IMR-90 (cell line): ENCODE data around the gene DBI. TPM values are rescaled to one million over a fixed set of nuclear protein-coding genes. Genes with fewer than 3 reads are reported as not detected.

Source experiments
- ATAC-seq: fragments of 200-7000 bp; cut with Tn5 transposase; 2 replicates; pipeline ENCODE4 v1.9.1; 2020; ENCODE audit warnings: low read depth, mild to moderate bottlenecking, moderate library complexity
- BruUV-seq: library from RNA; stranded (reverse); fragments of 400-500 nt; replicated peaks from 2 replicates; lab custom pipeline; 2021; lab: Mats Ljungman, UMichigan
- CTCF ChIA-PET: fragments of 300-600 bp; formaldehyde crosslinking; extraction: SDS; loops from one replicate; lab custom pipeline; 2021; ENCODE audit warnings: antibody characterized with exemption; lab: Yijun Ruan, JAX
- POLR2A ChIA-PET: fragments of 300-600 bp; sonication (Branson Sonifier 250); formaldehyde crosslinking; loops from one replicate; lab custom pipeline; 2022; ENCODE audit warnings: antibody characterized with exemption; ENCODE audit not compliant: unreplicated experiment; lab: Charles Lee
- DNase-seq: peaks from one replicate; pipeline ENCODE4 v3.0.0; 2013
- H2AFZ ChIP-seq: replicated peaks from 2 replicates; pipeline ENCODE3; 2013; ENCODE audit warnings: low read length, mild to moderate bottlenecking; ENCODE audit not compliant: poor library complexity
- H2AK5ac ChIP-seq: 2 replicates; pipeline ENCODE4 v1.6.1; 2013; ENCODE audit warnings: low read depth, low read length, inconsistent platforms
- H2AK9ac ChIP-seq: replicated peaks from 2 replicates; pipeline ENCODE3; 2013; ENCODE audit warnings: mild to moderate bottlenecking, low read depth, low read length, moderate library complexity; ENCODE audit not compliant: poor library complexity
- H2BK120ac ChIP-seq: 2 replicates; pipeline ENCODE4 v1.6.1; 2013; ENCODE audit warnings: low read depth, low read length, inconsistent platforms
- H2BK15ac ChIP-seq: 3 replicates; pipeline ENCODE4 v1.6.1; 2013; ENCODE audit warnings: low read depth, low read length, inconsistent platforms
- H2BK20ac ChIP-seq: 2 replicates; pipeline ENCODE4 v1.6.1; 2013; ENCODE audit warnings: low read depth, mild to moderate bottlenecking, inconsistent platforms, low read length, moderate library complexity
- H2BK5ac ChIP-seq: 2 replicates; pipeline ENCODE4 v1.6.1; 2013; ENCODE audit warnings: mild to moderate bottlenecking, low read depth, low read length, inconsistent platforms; ENCODE audit not compliant: poor library complexity, severe bottlenecking
- H3K14ac ChIP-seq: replicated peaks from 2 replicates; pipeline ENCODE4 v1.6.1; 2013; ENCODE audit warnings: low read depth, low read length, inconsistent platforms
- H3K18ac ChIP-seq: 2 replicates; pipeline ENCODE4 v1.6.1; 2013; ENCODE audit warnings: low read depth, low read length, control low read depth
- H3K23ac ChIP-seq: 2 replicates; pipeline ENCODE4 v1.6.1; 2013; ENCODE audit warnings: low read depth, low read length, inconsistent platforms
- H3K27ac ChIP-seq: 2 replicates; pipeline ENCODE4 v1.5.1; 2013; ENCODE audit warnings: mild to moderate bottlenecking, control low read depth, low read length; ENCODE audit not compliant: insufficient read depth
- H3K27me3 ChIP-seq: 2 replicates; pipeline ENCODE4 v1.6.1; 2013; ENCODE audit warnings: low read length; ENCODE audit not compliant: control insufficient read depth, insufficient read depth
- H3K36me3 ChIP-seq: 2 replicates; pipeline ENCODE4 v1.6.1; 2013; ENCODE audit warnings: low read length, mixed read lengths; ENCODE audit not compliant: control insufficient read depth, insufficient read depth
- H3K4ac ChIP-seq: 2 replicates; pipeline ENCODE4 v1.6.1; 2013; ENCODE audit warnings: low read depth, low read length, inconsistent platforms
- H3K4me1 ChIP-seq: 2 replicates; pipeline ENCODE4 v1.6.1; 2013; ENCODE audit warnings: low read length, mixed read lengths; ENCODE audit not compliant: control insufficient read depth, insufficient read depth
- H3K4me2 ChIP-seq: 2 replicates; pipeline ENCODE4 v1.6.1; 2013; ENCODE audit warnings: low read depth, mild to moderate bottlenecking, control low read depth, low read length, moderate library complexity
- H3K4me3 ChIP-seq: 2 replicates; pipeline ENCODE4 v1.5.1; 2013; ENCODE audit warnings: low read depth, mild to moderate bottlenecking, control low read depth, low read length, moderate library complexity; ENCODE audit not compliant: insufficient read depth
- H3K56ac ChIP-seq: 2 replicates; pipeline ENCODE4 v1.6.1; 2013; ENCODE audit warnings: low read length, inconsistent platforms; ENCODE audit not compliant: insufficient read depth; ENCODE audit errors: extremely low read depth
- H3K79me1 ChIP-seq, 2 experiments: 2 replicates each; pipeline ENCODE4 v1.6.1; 2013; ENCODE audit warnings: low read length in 2 of 2, inconsistent platforms in 1 of 2, low read depth in 1 of 2
- H3K9ac ChIP-seq: 2 replicates; pipeline ENCODE4 v1.6.1; 2013; ENCODE audit warnings: low read depth, low read length, control low read depth
- H3K9me1 ChIP-seq: 2 replicates; pipeline ENCODE4 v1.6.1; 2013; ENCODE audit warnings: low read length, inconsistent platforms; ENCODE audit not compliant: insufficient read depth
- H3K9me3 ChIP-seq: 2 replicates; pipeline ENCODE4 v1.6.1; 2013; ENCODE audit warnings: low read length; ENCODE audit not compliant: control insufficient read depth, insufficient read depth
- H4K20me1 ChIP-seq: 2 replicates; pipeline ENCODE4 v1.6.1; 2013; ENCODE audit warnings: low read length, inconsistent platforms; ENCODE audit not compliant: insufficient read depth
- H4K5ac ChIP-seq: 2 replicates; pipeline ENCODE4 v1.6.1; 2013; ENCODE audit warnings: mild to moderate bottlenecking, low read depth, low read length, control low read depth
- H4K8ac ChIP-seq, 2 experiments: 2 replicates each; pipeline ENCODE4 v1.6.1; 2013; ENCODE audit warnings: low read depth in 2 of 2, low read length in 2 of 2, control low read depth in 1 of 2, inconsistent platforms in 1 of 2
- H4K91ac ChIP-seq: 2 replicates; pipeline ENCODE4 v1.6.1; 2013; ENCODE audit warnings: low read depth, low read length, inconsistent platforms; ENCODE audit not compliant: insufficient read depth
- CEBPB ChIP-seq: IDR thresholded peaks from 2 replicates; pipeline ENCODE4 v1.6.1; 2012; ENCODE audit warnings: low read depth, low read length, improper control_type of control experiment
- FOS ChIP-seq: fragments of 150-350 bp; IDR thresholded peaks from 2 replicates; pipeline ENCODE4 v1.6.1; 2016; ENCODE audit warnings: low read depth, low read length
- MAFK ChIP-seq: IDR thresholded peaks from 2 replicates; pipeline ENCODE4 v1.6.1; 2012; ENCODE audit warnings: low read depth, low read length, improper control_type of control experiment
- NFE2L2 ChIP-seq: fragments of 150-350 bp; IDR thresholded peaks from 2 replicates; pipeline ENCODE4 v1.6.1; 2016; ENCODE audit warnings: low read depth, mild to moderate bottlenecking, low read length
- POLR2A ChIP-seq: IDR thresholded peaks from 2 replicates; pipeline ENCODE4 v1.6.1; 2012; ENCODE audit warnings: mild to moderate bottlenecking, low read depth, low read length
- RAD21 ChIP-seq: IDR thresholded peaks from 2 replicates; pipeline ENCODE4 v1.6.1; 2012; ENCODE audit warnings: low read length, improper control_type of control experiment
- RFX5 ChIP-seq: IDR thresholded peaks from 2 replicates; pipeline ENCODE4 v1.8.0; 2012; ENCODE audit warnings: low read depth, mild to moderate bottlenecking, low read length, moderate library complexity
- SMC3 ChIP-seq: fragments of 150-350 bp; IDR thresholded peaks from 2 replicates; pipeline ENCODE4 v1.6.1; 2016; ENCODE audit warnings: low read depth, mild to moderate bottlenecking, antibody characterized with exemption, low read length, moderate library complexity
- WGBS, 2 experiments: methylation state at CpG; one replicate each; pipeline versions ENCODE4 v1.1.5 to v1.1.7; 2013; ENCODE audit warnings: missing lambda C conversion rate in 2 of 2; ENCODE audit not compliant: insufficient read length in 1 of 2; ENCODE audit errors: extremely low coverage in 2 of 2; 5-methylcytosine and 5-hydroxymethylcytosine counted together
- dilution Hi-C: fragments of 300-500 bp; cut with HindIII; formaldehyde crosslinking; loops from one replicate; pipeline ENCODE4 v1.14.3; 2018; ENCODE audit warnings: low sequenced_read_pairs; ENCODE audit not compliant: unreplicated experiment
- in situ Hi-C: fragments of 300-500 bp; cut with MboI; formaldehyde crosslinking; loops from 3 replicates; pipeline ENCODE4 v1.14.3; 2019; ENCODE audit warnings: low sequenced_read_pairs, inconsistent platforms, mixed read lengths
- intact Hi-C: fragments of 100-400 bp; cut with micrococcal nuclease; formaldehyde crosslinking; loops from 2 replicates; pipeline ENCODE4 v1.10.0; 2022
- polyA plus RNA-seq, 3 experiments: library from polyadenylated mRNA; depleted of rRNA; stranded (reverse); fragments of >200 nt; gene quantifications; 2 replicates each; pipeline ENCODE4 v1.2.3, GENCODE V29; 2012; ENCODE audit warnings: low replicate concordance in 1 of 3
- total RNA-seq: library from RNA; depleted of rRNA; stranded (reverse); fragments of >200 nt; gene quantifications from 2 replicates; pipeline ENCODE4 v1.2.3, GENCODE V29; 2012
- TF ChIP-seq, protein P1 (sequence below): conservative IDR thresholded peaks from 2 replicates; pipeline ENCODE4 v1.5.1; 2012; ENCODE audit warnings: mild to moderate bottlenecking, low read depth, low read length, improper control_type of control experiment
- TF ChIP-seq, protein P2 (sequence below): fragments of 150-350 bp; IDR thresholded peaks from 2 replicates; pipeline ENCODE4 v1.6.1; 2016; ENCODE audit warnings: low read depth, mild to moderate bottlenecking, low read length, moderate library complexity, borderline replicate concordance

The DBI gene
- total and polyA plus RNA-seq, 2 of the 4 experiments (the other 2 are of a cell fraction), result 42.5 to 278 TPM

- Histone ChIP-seq H2BK5ac (no peak overlapping the region), H4K91ac (no peak overlapping the region), H3K14ac (no peak overlapping the region), H2BK20ac (no peak overlapping the region), H3K9me1 (no peaks in the 10 kb centered on the region), H2AFZ (no peak overlapping the region), H4K8ac (no peak overlapping the region), H4K5ac (no peak overlapping the region), H3K79me1 (no peaks in the 10 kb centered on the region), H3K27ac (no peak overlapping the region), H3K4me3 (no peak overlapping the region), H3K36me3 (no peaks in the 10 kb centered on the region), H4K20me1 (no peaks in the 10 kb centered on the region), H3K4me2 (no peak overlapping the region), H3K9ac (no peak overlapping the region), H3K4me1 (no peaks in the 10 kb centered on the region), H3K56ac (no peak overlapping the region), H2BK120ac (no peak overlapping the region), H3K23ac (no peak overlapping the region), H3K4ac (no peak overlapping the region), H2BK15ac (no peak overlapping the region), H3K18ac (no peak overlapping the region), H2AK9ac (no peak overlapping the region), H3K27me3 (no peaks in the 10 kb centered on the region; the same call in 1 of the 2 replicates), H2AK5ac (no peak overlapping the region), H3K9me3 (no peaks in the 10 kb centered on the region)
- dilution Hi-C loops, result no loop called here
- ATAC-seq (no peak), DNase-seq (no peak)
- ChIA-PET POLR2A (no interaction called here), CTCF (interaction anchor here (0.6 to 1.0 kb wide), 2 partner anchors 60 to 1194 kb away, joined by 3 read pairs; no protein-coding TSS in a partner anchor)
- in situ Hi-C loops, result loop anchor here (5.0 kb wide), 1 partner anchor 51 kb away; no protein-coding TSS in a partner anchor
- WGBS, 2 experiments, result 80% methylated on average over 1 of the region's 4 CpGs; no CpG with 5 or more reads in 1 of the 2 experiments
- no TSS peak for BruUV-seq
- intact Hi-C loops, result no loop called here
- TF ChIP-seq, protein P1, sequence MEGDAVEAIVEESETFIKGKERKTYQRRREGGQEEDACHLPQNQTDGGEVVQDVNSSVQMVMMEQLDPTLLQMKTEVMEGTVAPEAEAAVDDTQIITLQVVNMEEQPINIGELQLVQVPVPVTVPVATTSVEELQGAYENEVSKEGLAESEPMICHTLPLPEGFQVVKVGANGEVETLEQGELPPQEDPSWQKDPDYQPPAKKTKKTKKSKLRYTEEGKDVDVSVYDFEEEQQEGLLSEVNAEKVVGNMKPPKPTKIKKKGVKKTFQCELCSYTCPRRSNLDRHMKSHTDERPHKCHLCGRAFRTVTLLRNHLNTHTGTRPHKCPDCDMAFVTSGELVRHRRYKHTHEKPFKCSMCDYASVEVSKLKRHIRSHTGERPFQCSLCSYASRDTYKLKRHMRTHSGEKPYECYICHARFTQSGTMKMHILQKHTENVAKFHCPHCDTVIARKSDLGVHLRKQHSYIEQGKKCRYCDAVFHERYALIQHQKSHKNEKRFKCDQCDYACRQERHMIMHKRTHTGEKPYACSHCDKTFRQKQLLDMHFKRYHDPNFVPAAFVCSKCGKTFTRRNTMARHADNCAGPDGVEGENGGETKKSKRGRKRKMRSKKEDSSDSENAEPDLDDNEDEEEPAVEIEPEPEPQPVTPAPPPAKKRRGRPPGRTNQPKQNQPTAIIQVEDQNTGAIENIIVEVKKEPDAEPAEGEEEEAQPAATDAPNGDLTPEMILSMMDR, result no peak
- TF ChIP-seq RFX5 (no peak), NFE2L2 (no peak), POLR2A (no peak), MAFK (no peak), SMC3 (no peak), CEBPB (no peak), FOS (no peak), RAD21 (no peak)
- TF ChIP-seq, protein P2, sequence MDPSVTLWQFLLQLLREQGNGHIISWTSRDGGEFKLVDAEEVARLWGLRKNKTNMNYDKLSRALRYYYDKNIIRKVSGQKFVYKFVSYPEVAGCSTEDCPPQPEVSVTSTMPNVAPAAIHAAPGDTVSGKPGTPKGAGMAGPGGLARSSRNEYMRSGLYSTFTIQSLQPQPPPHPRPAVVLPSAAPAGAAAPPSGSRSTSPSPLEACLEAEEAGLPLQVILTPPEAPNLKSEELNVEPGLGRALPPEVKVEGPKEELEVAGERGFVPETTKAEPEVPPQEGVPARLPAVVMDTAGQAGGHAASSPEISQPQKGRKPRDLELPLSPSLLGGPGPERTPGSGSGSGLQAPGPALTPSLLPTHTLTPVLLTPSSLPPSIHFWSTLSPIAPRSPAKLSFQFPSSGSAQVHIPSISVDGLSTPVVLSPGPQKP, result no peak
Measured at GRCh38 chr2:119416299-119416923, 49.6 kb downstream of the DBI start.
